Peyer's patch (tissue), 4 donors: Measurements from ENCODE around the gene ZNF48.

Experiments used
- CTCF ChIP-seq, 6 experiments: fragments of 450-650 bp in 4 of 6; fragments of 200-600 bp in 2 of 6; sonication (generic) in 1 of 6; IDR thresholded peaks; one replicate each; pipeline ENCODE4 v1.5.1; 2017 to 2019; ENCODE audit warnings: antibody characterized with exemption in 6 of 6, mild to moderate bottlenecking in 3 of 6, moderate library complexity in 1 of 6
- POLR2A ChIP-seq, 2 donors: fragments of 450-650 bp; IDR thresholded peaks; one replicate each; pipeline ENCODE4 v1.5.1; 2017; ENCODE audit warnings: antibody characterized with exemption in 2 of 2, mild to moderate bottlenecking in 2 of 2, moderate library complexity in 2 of 2

- TF ChIP-seq POLR2A (IDR thresholded peaks at IDR 0.05) (no peak), CTCF (IDR thresholded peaks at IDR 0.05) (peak in 3 of 6 experiments; percentile 4 to 9 (median 7))
Observed at GRCh38 chr16:30379158-30379783, 15.9 kb upstream of the ZNF48 start.
